H1 (cell line): ENCODE results near the gene LSG1. TPM values are rescaled to one million over a fixed set of nuclear protein-coding genes. Genes with fewer than 3 reads are reported as not detected.

Source experiments
- ASH2L ChIP-seq: fragments of 200-600, 300-600 bp; sonication (generic); IDR thresholded peaks from one replicate; pipeline ENCODE4 v1.7.1; 2017; ENCODE audit warnings: low read length
- CREB1 ChIP-seq: IDR thresholded peaks from 2 replicates; pipeline ENCODE4 v1.6.1; 2012; ENCODE audit warnings: inconsistent platforms
- CTCF ChIP-seq, 3 experiments: IDR thresholded peaks; 1 replicate in 2 of 3; 2 replicates in 1 of 3; pipeline versions ENCODE4 v1.5.1 to v1.6.1; 2011; ENCODE audit warnings: low read length in 3 of 3, mild to moderate bottlenecking in 3 of 3, inconsistent platforms in 2 of 3, low read depth in 1 of 3, moderate library complexity in 1 of 3; ENCODE audit not compliant: insufficient read depth in 1 of 3; ENCODE audit errors: control extremely low read depth in 1 of 3
- EZH2 ChIP-seq: fragments of 200-600 bp; sonication (generic); IDR thresholded peaks from 2 replicates; pipeline ENCODE4 v1.7.1; 2012; ENCODE audit warnings: low read depth, mild to moderate bottlenecking, moderate library complexity, low read length, inconsistent platforms; ENCODE audit not compliant: severe bottlenecking
- MAX ChIP-seq: IDR thresholded peaks from 2 replicates; pipeline ENCODE4 v1.6.1; 2012; ENCODE audit warnings: inconsistent platforms
- PHF8 ChIP-seq: fragments of 200-600 bp; sonication (generic); conservative IDR thresholded peaks from 2 replicates; pipeline ENCODE4 v1.7.1; 2012; ENCODE audit warnings: low read depth, mild to moderate bottlenecking, inconsistent platforms, low read length, moderate library complexity
- RXRA ChIP-seq: IDR thresholded peaks from 2 replicates; pipeline ENCODE4 v1.6.1; 2011; ENCODE audit warnings: low read depth, mild to moderate bottlenecking, low read length, moderate library complexity; ENCODE audit not compliant: insufficient read depth
- SAP30 ChIP-seq: fragments of 300-600 bp; sonication (generic); IDR thresholded peaks from 2 replicates; pipeline ENCODE4 v1.7.1; 2012; ENCODE audit warnings: low read length, moderate library complexity, mild to moderate bottlenecking, inconsistent platforms; ENCODE audit not compliant: insufficient read depth, insufficient replicate concordance
- USF2 ChIP-seq: IDR thresholded peaks from 2 replicates; pipeline ENCODE4 v1.6.1; 2011; ENCODE audit warnings: low read length, improper control_type of control experiment
- polyA plus RNA-seq, 7 experiments: library from polyadenylated mRNA; depleted of rRNA in 3 of 7; stranded (reverse) in 5 of 7; unstranded in 2 of 7; fragments of >200 nt in 5 of 7; fragments of 200-250 nt in 2 of 7; gene quantifications; 1 replicate in 5 of 7; 2 replicates in 1 of 7; 4 replicates in 1 of 7; pipeline versions ENCODE4 v1.2.1 to v1.2.3, GENCODE V29; 2011 to 2013; ENCODE audit warnings: missing spikeins in 2 of 7, mixed read lengths in 2 of 7
- total RNA-seq: library from RNA; stranded (reverse); fragmentation: NEBNext Ultra II Directional; extraction: Animal tissue kit (Norgen Biotek cat#: 25700); gene quantifications from 2 replicates; pipeline ENCODE4 v1.2.1, GENCODE V29; 2021

Gene LSG1
- total and polyA plus RNA-seq, 2 of the 8 experiments (the other 6 are each of a cell fraction or from before 2014, with no cell fraction given) = 23.7 to 47.6 TPM

- TF ChIP-seq EZH2 (peak; percentile 73), MAX (peak; percentile 94), ASH2L (no peak), CTCF (IDR thresholded peaks at IDR 0.05; ENCODE audit: control extremely low read depth in 1 of 3, insufficient read depth in 1 of 3, low read depth in 1 of 3, low read length in 3 of 3) (peak in 1 of 3 experiments; percentile 8; a peak in 1 of 4 replicates), USF2 (no peak), CREB1 (peak; percentile 31; the same call in 1 of the 2 replicates), RXRA (no peak), SAP30 (no peak), PHF8 (peak; percentile 37; the same call in 1 of the 2 replicates)
Measured at GRCh38 chr3:194686816-194687637, 15.0 kb upstream of the LSG1 start (continued).
